GM18505 (cell line): ENCODE measurements around the gene HEBP1.

Source experiments
- ATAC-seq: cut with Tn5 transposase; IDR thresholded peaks from one replicate; pipeline ENCODE4 v1.9.1; 2021; ENCODE audit not compliant: unreplicated experiment
- POLR2A ChIP-seq: IDR thresholded peaks from 4 replicates; pipeline ENCODE4 v1.6.1; 2011; ENCODE audit warnings: borderline replicate concordance; ENCODE audit not compliant: insufficient read depth, insufficient read length; ENCODE audit errors: extremely low read depth

HEBP1 gene

DNA sequence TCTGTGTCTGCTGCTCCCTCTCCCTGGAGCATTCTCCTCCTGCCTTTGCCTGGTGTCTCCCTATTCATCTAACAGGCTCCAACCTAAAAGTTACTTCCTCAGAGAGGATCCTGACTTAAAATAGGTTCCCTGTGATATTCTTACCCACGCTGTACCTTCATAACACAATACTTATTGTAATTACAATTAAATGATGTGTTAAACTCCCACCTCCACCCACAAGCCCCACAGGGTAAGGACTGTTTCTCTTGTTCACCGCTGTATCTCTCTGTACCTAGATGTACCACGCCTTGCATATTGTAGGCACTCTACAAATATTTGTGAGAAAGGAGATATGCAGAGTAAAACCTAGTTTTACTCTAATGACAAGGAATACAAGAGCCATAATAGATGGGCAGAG lies 5.0 kb downstream of the HEBP1 start:
- ATAC-seq = no peak
- TF ChIP-seq POLR2A = no peak

DNA sequence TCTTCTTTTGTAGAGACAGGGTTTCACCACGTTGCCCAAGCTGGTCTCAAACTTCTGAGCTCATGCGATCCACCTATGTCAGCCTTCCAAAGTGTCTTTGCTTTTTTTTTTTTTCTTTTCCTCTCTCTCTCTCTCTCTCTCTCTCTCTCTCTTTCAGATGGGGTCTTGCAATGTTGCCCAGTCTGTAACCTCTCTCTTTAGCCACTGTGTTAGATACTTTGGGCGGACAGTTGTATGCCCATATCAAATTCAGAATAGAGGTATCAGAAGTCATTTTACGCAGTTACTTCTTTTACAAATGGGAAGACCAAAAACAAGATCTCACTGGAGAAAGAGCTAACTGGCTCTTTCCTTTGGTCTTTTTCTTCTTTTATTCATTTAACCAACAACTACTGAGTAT lies 6.7 kb downstream of the HEBP1 start:
- no peak for ATAC-seq
- TF ChIP-seq POLR2A = no peak

DNA sequence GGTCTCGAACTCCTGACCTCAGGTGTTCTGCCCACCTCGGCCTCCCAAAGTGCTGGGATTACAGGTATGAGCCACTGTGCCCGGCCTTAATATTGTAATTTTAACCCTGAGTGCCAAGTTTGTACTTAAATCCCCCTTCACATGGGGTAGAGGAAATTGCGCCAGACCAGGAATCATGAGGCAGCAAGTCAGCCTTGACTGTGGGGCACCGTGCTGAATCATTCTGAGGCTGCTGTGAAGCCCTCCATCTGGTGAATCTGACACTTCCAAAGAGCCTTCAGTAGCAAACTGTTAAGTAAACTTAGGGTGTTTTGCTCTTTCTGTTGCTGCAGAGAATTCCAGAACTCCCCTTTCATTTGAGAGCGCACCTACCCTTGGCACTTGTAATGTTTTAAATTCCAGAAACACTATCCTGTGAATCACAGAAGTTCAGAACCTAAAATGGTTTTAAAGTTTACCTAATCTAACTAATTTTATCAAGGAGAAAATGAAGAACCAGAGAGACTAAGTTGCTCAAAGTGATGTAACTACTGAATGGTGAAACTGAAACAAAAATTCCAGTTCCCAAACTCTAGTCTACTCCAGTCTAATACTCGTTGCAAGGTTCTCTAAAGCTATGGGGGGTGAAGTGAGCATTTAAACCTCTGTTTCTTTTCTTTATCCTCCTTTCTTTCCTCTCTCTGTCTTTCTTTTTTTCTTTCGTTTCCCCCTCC lies 7.5 kb downstream of the HEBP1 start:
- no peak for TF ChIP-seq POLR2A
- no peak for ATAC-seq

DNA sequence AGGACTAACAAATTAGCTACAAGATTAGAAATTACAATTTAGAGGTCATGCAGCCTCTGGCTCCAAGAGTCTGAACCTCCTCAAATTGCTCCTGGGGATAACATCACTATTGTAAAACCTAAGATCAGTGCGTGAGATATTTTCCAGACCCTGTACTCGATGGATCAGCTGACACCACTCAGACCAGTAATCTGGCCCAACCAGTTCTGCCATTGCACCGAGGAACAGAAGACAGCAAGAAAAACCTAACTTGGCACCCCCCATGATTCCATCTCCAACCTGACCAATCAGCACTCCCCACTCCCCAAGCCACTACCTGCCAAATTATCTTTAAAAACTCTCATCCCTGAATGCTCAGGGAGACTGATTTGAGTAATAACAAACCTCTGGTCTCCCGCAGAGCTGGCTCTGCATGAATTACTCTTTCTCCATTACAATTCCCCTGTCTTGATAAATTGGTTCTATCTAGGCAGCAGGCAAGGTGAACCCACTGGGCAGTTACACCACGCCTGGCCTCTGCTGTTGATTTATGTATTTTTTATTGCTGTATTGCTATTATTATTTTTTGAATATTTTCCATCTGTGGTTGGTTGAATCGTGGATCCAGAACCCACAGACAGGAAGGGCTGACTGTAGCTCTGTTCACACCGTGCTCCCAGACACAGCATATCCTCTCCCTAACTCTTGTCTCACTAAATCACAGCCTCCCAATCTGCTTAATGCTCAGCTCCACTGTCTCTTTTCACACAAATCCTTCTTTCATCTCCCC lies 9.2 kb downstream of the HEBP1 start:
- TF ChIP-seq POLR2A = no peak

DNA sequence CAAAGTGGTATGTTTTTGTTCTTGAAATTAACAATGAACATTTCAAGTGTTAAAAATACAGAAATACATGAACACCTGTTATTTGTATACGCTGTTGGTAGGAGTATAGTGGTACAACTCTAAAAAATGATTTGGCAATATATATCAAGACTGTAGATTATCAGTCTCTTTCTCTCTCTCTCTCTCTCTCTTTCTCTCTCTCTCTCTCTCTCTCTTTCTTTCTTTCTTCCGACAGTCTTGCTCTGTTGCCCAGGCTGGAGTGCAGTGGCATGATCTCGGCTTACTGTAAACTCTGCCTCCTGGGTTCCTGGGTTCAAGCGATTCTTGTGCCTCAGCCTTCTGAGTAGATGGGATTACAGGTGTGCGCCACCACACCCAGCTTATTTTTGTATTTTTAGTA lies 12.6 kb downstream of the HEBP1 start:
- TF ChIP-seq POLR2A = no peak
- ATAC-seq = no peak

More for the DNA sequence above, 9.2 kb downstream of the HEBP1 start:
- no peak for ATAC-seq

DNA sequence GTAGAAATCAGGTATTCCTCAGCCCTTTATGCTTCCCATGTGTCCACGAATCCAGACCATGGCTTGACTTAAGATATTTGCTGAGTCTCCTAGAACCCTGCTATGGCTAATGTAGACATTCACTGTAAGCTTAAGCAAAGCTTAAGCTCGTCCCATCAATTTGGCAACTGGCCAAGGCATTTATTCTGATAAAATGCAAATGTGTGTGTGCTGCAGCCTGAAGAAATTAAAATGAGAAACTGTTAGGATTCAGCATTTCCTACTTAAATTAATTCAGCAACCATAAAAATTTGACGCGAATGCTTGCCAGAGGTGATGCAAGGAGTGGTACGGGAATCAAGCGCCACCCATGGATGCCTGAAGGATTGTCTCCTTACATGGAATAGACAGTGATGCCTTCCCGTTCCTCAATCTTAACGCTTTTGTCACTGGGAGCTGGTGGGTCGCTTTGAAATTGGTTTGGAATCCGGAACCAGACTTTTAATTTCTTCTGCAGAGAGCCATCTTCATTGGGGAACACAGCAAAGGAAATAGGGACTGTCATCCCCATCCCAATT lies 13.2 kb downstream of the HEBP1 start:
- TF ChIP-seq POLR2A = no peak
- no peak for ATAC-seq

DNA sequence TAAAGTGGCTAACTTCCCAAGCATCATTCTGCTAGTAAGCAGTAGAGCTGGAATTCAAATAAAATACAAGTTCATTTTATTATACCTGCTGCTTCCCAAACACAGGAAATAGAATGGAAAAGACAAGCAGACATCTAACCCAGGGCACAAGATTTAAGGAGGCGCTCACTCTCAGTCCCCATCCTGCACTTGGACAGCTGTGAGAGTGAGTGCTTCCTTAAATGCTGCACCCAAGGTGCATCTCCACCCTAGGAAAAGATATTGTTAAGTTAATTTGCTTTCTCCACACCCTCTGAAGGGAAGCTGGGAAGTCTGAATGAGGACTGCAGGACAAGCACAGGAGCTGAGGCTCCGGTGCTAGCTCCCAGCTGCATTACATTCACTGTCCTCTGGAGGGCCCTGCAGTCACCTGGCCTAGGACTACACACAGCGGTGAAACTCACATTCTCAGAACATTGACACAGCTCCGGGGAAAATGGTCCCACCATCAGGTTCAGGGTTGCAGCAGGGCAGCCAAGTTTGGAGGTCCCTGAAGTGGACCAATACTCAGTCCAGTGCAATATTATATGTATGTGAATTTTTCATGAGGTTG lies 14.2 kb downstream of the HEBP1 start:
- no peak for TF ChIP-seq POLR2A
- ATAC-seq = no peak

DNA sequence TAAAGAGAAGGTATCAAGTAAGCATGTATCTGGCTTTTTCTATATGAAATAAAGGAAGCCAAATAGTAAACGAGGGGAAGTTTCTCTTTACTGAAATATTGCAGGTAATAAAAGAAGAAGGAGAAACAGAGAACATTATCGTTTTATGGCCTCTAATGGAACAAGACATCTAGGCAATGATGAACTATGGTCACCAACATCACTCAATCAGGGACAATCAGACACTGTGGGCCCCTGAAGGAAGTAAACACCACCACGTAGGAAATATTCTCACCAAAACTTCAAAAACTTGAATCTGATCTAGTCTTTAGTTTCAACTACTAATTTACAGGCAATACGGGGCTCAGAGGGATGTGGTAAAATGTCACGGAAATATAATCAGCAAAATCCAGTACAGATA lies 15.9 kb downstream of the HEBP1 start:
- no peak for TF ChIP-seq POLR2A
- no peak for ATAC-seq

DNA sequence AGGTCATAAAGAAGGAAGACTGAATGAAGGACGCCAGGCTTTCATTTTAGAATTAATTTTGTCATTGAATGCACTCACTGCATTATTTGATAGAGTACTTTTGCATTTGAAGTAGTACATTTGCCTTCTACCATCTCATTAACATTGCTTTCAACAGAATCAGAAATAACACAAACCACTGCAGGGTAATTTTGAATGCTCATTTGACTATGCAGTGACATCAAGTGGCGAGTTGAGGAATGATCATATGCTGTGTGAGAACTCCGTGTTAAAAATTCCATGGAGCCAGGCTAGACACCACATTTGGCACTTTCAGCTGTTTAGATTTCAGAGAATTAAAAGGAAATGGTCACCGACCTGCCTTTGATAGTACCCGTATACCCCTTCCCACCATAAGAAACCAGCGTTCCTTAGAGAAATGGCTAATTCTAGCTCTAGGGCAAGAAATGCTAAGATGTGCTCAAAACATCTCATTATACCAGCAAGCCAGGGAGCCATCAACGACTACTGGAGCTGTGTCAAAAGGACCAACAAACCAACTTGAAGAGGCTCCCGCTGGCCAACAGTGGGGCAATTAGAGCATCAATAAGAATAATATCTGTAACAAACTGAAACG lies 16.5 kb downstream of the HEBP1 start:
- TF ChIP-seq POLR2A = no peak
- ATAC-seq = no peak

DNA sequence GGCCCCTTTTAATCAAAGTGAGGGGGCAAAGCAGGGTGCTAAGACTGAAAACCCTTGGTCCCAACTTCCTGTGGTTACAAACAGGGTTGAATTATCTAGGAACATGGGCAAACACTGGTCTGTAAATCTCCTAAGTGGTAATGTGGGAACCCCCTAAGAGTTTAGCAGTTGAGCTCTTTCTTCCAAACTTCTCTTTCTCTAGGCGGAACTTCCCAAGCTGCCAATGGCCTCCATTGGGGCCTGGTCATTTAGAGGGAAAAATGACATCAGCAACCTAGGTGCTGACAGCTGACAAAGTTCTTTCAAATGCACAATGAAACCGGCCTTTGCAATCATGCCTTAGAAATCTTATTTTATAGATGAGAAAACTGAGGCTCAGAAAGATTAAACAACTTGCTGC lies 17.7 kb downstream of the HEBP1 start:
- no peak for TF ChIP-seq POLR2A
- ATAC-seq = no peak

DNA sequence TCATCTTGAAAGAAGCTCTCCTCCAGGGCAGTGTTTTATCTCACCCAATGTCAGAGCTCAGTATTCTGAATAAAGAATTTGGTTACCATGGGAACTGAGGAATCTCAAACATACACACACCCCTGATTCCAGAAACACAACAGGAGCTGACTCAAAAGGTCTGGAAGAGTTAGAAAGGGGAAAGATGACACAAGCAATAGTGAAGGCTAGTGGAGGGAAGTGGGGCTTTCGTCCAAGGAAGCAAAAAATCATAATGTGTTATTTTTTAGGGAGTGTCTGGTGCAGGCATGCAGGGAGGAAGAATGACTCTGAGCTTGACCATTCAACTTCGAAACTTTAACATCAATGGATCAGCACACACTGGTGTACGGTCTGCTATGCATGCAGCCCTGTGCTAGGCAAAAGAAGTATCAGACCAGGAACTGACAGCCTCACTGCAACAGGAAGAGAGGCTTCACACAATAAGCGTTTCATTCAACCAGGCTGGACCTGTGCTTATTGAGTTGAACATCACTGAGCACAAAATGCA lies 20.3 kb downstream of the HEBP1 start:
- no peak for TF ChIP-seq POLR2A
- no peak for ATAC-seq

DNA sequence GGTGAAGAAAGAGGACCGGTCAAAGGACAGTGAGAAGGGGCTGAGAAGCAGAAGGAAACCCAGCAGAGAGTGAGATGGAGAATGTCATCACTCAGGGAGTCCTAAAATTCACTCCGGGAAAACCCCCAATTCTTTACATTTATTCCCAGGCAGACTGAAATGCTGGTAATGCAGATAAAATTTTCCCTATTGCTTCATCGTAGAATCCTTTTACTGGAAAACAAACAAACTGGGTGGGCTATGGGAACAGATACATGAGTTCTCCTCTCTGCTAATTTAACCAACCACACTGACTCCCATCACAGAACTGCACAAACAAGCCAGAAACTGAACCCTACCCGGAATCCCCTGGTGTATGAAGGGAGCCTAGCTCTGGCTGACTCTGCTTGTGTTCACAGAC lies 20.9 kb downstream of the HEBP1 start:
- no peak for TF ChIP-seq POLR2A
- no peak for ATAC-seq

DNA sequence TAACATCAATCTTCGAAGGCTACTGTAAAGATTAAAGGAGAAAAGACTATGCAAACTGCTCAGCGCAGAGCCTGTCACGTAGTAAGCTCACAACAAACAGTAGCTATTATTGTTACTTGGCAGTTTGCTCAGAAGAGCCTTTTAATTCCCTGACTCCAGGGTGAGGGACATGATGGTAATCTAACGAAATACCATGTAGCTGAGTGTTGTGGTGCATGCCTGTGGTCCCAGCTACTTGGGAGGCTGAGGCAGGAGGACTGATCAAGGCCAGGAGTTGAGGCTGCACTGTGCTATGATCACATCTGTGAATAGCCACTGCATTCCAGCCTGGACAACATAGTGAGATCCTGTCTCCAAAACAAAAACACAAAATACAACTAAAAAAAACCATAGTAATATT lies 22.8 kb downstream of the HEBP1 start:
- no peak for ATAC-seq

More for the DNA sequence above, 22.8 kb downstream of the HEBP1 start:
- TF ChIP-seq POLR2A = no peak
